ENCODE results near the gene BOK.

Gene BOK

GRCh38 chr2:241538838-241539615 lies 19.5 kb upstream of the BOK start:
- no peaks in the 10 kb centered on the region for H4K20me1 ChIP-seq (ENCODE audit: insufficient read depth)
- H3K27me3 ChIP-seq (ENCODE audit: insufficient read depth, low read depth) = no peaks in the 10 kb centered on the region
- no peak overlapping the region for H2AFZ ChIP-seq (ENCODE audit: low read depth)
- peaks cover 6% of the 10 kb centered on the region for H3K4me1 ChIP-seq (ENCODE audit: low read depth, poor library complexity, severe bottlenecking)
- TF ChIP-seq, protein P1, sequence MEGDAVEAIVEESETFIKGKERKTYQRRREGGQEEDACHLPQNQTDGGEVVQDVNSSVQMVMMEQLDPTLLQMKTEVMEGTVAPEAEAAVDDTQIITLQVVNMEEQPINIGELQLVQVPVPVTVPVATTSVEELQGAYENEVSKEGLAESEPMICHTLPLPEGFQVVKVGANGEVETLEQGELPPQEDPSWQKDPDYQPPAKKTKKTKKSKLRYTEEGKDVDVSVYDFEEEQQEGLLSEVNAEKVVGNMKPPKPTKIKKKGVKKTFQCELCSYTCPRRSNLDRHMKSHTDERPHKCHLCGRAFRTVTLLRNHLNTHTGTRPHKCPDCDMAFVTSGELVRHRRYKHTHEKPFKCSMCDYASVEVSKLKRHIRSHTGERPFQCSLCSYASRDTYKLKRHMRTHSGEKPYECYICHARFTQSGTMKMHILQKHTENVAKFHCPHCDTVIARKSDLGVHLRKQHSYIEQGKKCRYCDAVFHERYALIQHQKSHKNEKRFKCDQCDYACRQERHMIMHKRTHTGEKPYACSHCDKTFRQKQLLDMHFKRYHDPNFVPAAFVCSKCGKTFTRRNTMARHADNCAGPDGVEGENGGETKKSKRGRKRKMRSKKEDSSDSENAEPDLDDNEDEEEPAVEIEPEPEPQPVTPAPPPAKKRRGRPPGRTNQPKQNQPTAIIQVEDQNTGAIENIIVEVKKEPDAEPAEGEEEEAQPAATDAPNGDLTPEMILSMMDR (conservative IDR thresholded peaks at IDR 0.05; ENCODE audit: low read depth, low read length) = no peak
- H3K9ac ChIP-seq = no peak overlapping the region
- H3K79me2 ChIP-seq (ENCODE audit: insufficient read depth, low read depth) = no peaks in the 10 kb centered on the region
- H3K36me3 ChIP-seq (ENCODE audit: insufficient read depth) = no peaks in the 10 kb centered on the region
- H3K4me3 ChIP-seq (IDR thresholded peaks at IDR 0.05; ENCODE audit: insufficient read depth, low read depth, low read length) = no peak overlapping the region
- no peak overlapping the region for H3K27ac ChIP-seq
- no peak overlapping the region for H3K4me2 ChIP-seq

DNA sequence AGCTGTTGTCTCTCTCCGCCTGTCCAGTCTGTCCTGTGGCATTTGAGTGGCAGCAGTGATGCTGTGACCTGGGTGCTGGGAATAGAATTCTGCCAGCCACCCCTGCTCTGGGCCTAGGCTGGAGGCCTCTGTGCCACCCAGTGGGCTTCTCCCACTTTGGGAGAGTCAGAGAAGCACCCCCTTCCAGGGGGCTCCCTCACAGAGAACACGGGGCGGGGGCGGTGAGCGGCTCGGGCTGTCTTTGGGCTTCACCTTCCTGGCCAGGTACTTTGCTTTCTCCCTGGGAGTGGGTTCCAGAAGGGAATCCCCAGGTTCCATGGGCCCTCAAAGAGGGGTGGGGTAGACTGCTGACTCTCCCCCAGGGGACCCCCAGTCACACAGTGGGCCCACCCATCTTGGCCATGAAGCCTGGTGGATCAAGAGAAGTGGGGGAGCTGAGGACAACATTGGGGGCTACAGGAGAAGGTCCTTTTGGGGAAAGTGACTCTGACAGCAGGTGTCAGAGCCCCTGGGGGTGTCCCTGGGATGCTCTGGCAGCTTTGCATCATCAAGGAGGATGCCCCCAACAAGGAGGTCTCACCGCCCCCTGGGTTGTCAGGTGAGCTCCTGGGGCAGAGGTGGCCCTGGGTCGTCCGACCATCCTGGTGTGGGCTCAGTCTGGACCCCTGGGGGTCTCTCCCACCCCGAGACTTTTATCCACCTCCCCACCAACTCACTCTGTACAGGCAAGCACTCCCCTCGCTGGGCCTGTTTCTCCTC lies 18.8 kb upstream of the BOK start:
- H3K4me2 ChIP-seq = no peak overlapping the region
- no peaks in the 10 kb centered on the region for H3K79me2 ChIP-seq (ENCODE audit: insufficient read depth, low read depth)
- no peak overlapping the region for H3K27ac ChIP-seq
- H3K4me3 ChIP-seq (IDR thresholded peaks at IDR 0.05; ENCODE audit: insufficient read depth, low read depth, low read length) = no peak overlapping the region
- no peaks in the 10 kb centered on the region for H3K27me3 ChIP-seq (ENCODE audit: insufficient read depth, low read depth)
- H4K20me1 ChIP-seq (ENCODE audit: insufficient read depth) = no peaks in the 10 kb centered on the region
- no peak overlapping the region for H2AFZ ChIP-seq (ENCODE audit: low read depth)
- H3K4me1 ChIP-seq (ENCODE audit: low read depth, poor library complexity, severe bottlenecking) = peaks cover 9% of the 10 kb centered on the region
- no peaks in the 10 kb centered on the region for H3K36me3 ChIP-seq (ENCODE audit: insufficient read depth)
- TF ChIP-seq, protein P1 (conservative IDR thresholded peaks at IDR 0.05; ENCODE audit: low read depth, low read length) = no peak
- no peak overlapping the region for H3K9ac ChIP-seq

- Histone ChIP-seq H2AFZ (ENCODE audit: low read depth) (no peak overlapping the region), H3K4me2 (no peak overlapping the region), H3K4me3 (IDR thresholded peaks at IDR 0.05; ENCODE audit: insufficient read depth, low read depth, low read length) (no peak overlapping the region)
These were observed 18.2 kb upstream of the BOK start for GRCh38 chr2:241540401-241540770.

DNA sequence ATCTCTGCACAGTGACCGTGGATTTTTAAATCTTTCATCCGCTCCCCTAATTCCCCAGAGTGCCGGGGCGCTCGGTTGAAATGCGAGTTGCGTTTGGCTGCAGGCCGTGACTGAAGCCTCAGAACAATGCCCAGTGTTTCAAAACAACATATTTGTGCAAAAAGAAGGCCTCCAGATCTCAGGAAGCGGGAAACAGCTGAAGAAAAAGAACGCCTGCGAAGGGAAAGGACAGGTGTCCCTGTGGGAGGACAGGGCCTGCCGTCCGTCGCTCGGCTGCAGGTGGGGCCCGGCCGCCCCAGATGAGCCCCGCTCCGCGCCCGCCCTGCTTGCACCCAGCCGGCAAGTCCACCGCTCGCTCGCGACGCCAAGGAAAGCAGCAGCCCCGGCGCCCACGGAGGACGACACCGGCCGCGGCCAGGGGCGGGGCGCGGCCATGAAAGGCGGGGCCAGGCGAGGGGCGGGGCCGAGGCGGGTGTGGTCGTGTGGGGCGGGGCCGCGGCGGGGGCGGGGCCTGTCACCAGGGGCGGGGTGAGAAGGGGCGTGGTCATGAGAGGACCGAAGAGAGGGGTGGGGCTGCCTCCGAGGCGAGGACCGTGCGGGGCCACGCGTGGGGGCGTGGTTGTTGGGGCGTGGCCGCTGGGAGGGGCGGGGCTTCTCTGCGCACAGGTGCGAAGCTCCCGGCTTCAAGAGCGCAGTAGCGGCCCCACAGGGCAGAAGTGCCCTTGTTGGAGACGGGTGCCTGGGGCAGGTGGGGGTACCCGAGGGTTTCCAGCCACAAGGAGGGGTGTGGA lies 17.6 kb upstream of the BOK start:
- no peak overlapping the region for H3K27ac ChIP-seq
- no peaks in the 10 kb centered on the region for H3K27me3 ChIP-seq (ENCODE audit: insufficient read depth, low read depth)
- no peaks in the 10 kb centered on the region for H3K36me3 ChIP-seq (ENCODE audit: insufficient read depth)
- no peak overlapping the region for H3K4me2 ChIP-seq
- no peaks in the 10 kb centered on the region for H3K79me2 ChIP-seq (ENCODE audit: insufficient read depth, low read depth)
- H4K20me1 ChIP-seq (ENCODE audit: insufficient read depth) = no peaks in the 10 kb centered on the region
- no peak overlapping the region for H3K4me3 ChIP-seq (IDR thresholded peaks at IDR 0.05; ENCODE audit: insufficient read depth, low read depth, low read length)
- no peak overlapping the region for H3K9ac ChIP-seq
- H3K4me1 ChIP-seq (ENCODE audit: low read depth, poor library complexity, severe bottlenecking) = peaks cover 9% of the 10 kb centered on the region
- TF ChIP-seq, protein P1 (conservative IDR thresholded peaks at IDR 0.05; ENCODE audit: low read depth, low read length) = no peak
- H2AFZ ChIP-seq (ENCODE audit: low read depth) = no peak overlapping the region

More at GRCh38 chr2:241540401-241540770, 18.2 kb upstream of the BOK start:
- Histone ChIP-seq H3K4me1 (ENCODE audit: low read depth, poor library complexity, severe bottlenecking) (peaks cover 9% of the 10 kb centered on the region), H3K27me3 (ENCODE audit: insufficient read depth, low read depth) (no peaks in the 10 kb centered on the region), H4K20me1 (ENCODE audit: insufficient read depth) (no peaks in the 10 kb centered on the region), H3K9ac (no peak overlapping the region), H3K79me2 (ENCODE audit: insufficient read depth, low read depth) (no peaks in the 10 kb centered on the region), H3K36me3 (ENCODE audit: insufficient read depth) (no peaks in the 10 kb centered on the region), H3K27ac (no peak overlapping the region)
- TF ChIP-seq, protein P1 (conservative IDR thresholded peaks at IDR 0.05; ENCODE audit: low read depth, low read length) = no peak

Data from KMS-11 (cell line).